ENCODE measurements around the gene CYBA. TPM values are rescaled to one million over a fixed set of nuclear protein-coding genes. Genes with fewer than 3 reads are reported as not detected.
A peak's percentile ranks its signal among the peaks of the same experiment; 100 is the strongest.

The CYBA gene
- total RNA-seq, 3 donors from 2014 or later (not counting 1 experiment from before 2014, with no cell fraction given) = 1,001 to 1,351 (median 1,051) TPM

GRCh38 chr16:88639231-88640038, 11.4 kb downstream of the CYBA start:
- Histone ChIP-seq H3K27ac (ENCODE audit: low read length) (no peak overlapping the region), H3K27me3 (ENCODE audit: control insufficient read depth, insufficient read depth, low read length) (no peaks in the 10 kb centered on the region), H3K36me3 (ENCODE audit: control insufficient read depth, insufficient read depth, low read length) (peaks cover 17% of the 10 kb centered on the region), H3K9me3 (ENCODE audit: control insufficient read depth, insufficient read depth, low read length) (peaks cover 10% of the 10 kb centered on the region), H3K4me3 (ENCODE audit: low read length) (no peak overlapping the region), H3K4me1 (ENCODE audit: control insufficient read depth, insufficient read depth, low read length) (peaks cover 80% of the 10 kb centered on the region)
- ATAC-seq = peak in 1 of 3 donors; percentile 7
- WGBS (ENCODE audit: insufficient coverage) = 26% methylated on average over 45 of the region's 45 CpGs
- Mint-ChIP-seq H3K4me1 (peaks cover 31 to 67% of the 10 kb centered on the region in 2 donors), H3K27ac (peak overlapping the region; percentile 72 to 90), H3K4me3 (peak overlapping the region; percentile 64), H3K27me3 (ENCODE audit: low read depth in 2 of 2) (peaks cover 0 to 3% of the 10 kb centered on the region in 2 donors), H3K9me3 (peaks cover 0 to 3% of the 10 kb centered on the region in 2 donors), H3K36me3 (no peaks in the 10 kb centered on the region)
- DNase-seq = peak; percentile 37 to 40
- intact Hi-C loops (cut with micrococcal nuclease) = loop anchor here (1.0 to 10.0 kb wide), 5 partner anchors 14 to 182 kb away; partner anchors contain the start of genes SNAI3 and ZC3H18
- TF ChIP-seq CTCF (IDR thresholded peaks at IDR 0.05) = no peak

- peak in 1 of 2 donors; percentile 59 for DNase-seq
- peaks cover 10% of the 10 kb centered on the region for H3K36me3 ChIP-seq (ENCODE audit: control insufficient read depth, insufficient read depth, low read length)
- no peaks in the 10 kb centered on the region for H3K27me3 ChIP-seq (ENCODE audit: control insufficient read depth, insufficient read depth, low read length)
- H3K9me3 ChIP-seq (ENCODE audit: control insufficient read depth, insufficient read depth, low read length) = peaks cover 10% of the 10 kb centered on the region
- TF ChIP-seq CTCF (IDR thresholded peaks at IDR 0.05) = no peak
- WGBS (ENCODE audit: insufficient coverage) = 40% methylated on average over 27 of the region's 27 CpGs
- peak within 1 kb of the TSS; percentile 88 for H3K27ac ChIP-seq (ENCODE audit: low read length)
- Mint-ChIP-seq H3K36me3 (no peaks in the 10 kb centered on the region), H3K4me1 (peaks cover 29 to 64% of the 10 kb centered on the region in 2 donors), H3K9me3 (peaks cover 0 to 3% of the 10 kb centered on the region in 2 donors), H3K4me3 (peak within 1 kb of the TSS; percentile 73), H3K27me3 (ENCODE audit: low read depth in 2 of 2) (peaks cover 0 to 3% of the 10 kb centered on the region in 2 donors), H3K27ac (peak within 1 kb of the TSS; percentile 90 to 96)
- peaks cover 88% of the 10 kb centered on the region for H3K4me1 ChIP-seq (ENCODE audit: control insufficient read depth, insufficient read depth, low read length)
- intact Hi-C loops (cut with micrococcal nuclease) = loop anchor here (5.0 to 10.0 kb wide), 4 partner anchors 49 to 181 kb away; partner anchors contain the start of genes SNAI3 and ZC3H18
- H3K4me3 ChIP-seq (ENCODE audit: low read length) = no peak within 1 kb of the TSS
- no peak for ATAC-seq
Measured at GRCh38 chr16:88638323-88639230, 12.3 kb downstream of the CYBA start, which contains the start of gene IL17C. IL17C (plus strand) TSS chr16:88638572; CDS start chr16:88638642, 70 bp downstream.

GRCh38 chr16:88636488-88637265, 14.2 kb downstream of the CYBA start:
- peak; percentile 9 to 14 (median 10) for ATAC-seq
- Histone ChIP-seq H3K36me3 (ENCODE audit: control insufficient read depth, insufficient read depth, low read length) (peaks cover 7% of the 10 kb centered on the region), H3K4me1 (ENCODE audit: control insufficient read depth, insufficient read depth, low read length) (peaks cover 84% of the 10 kb centered on the region), H3K9me3 (ENCODE audit: control insufficient read depth, insufficient read depth, low read length) (peaks cover 10% of the 10 kb centered on the region), H3K4me3 (ENCODE audit: low read length) (no peak overlapping the region), H3K27me3 (ENCODE audit: control insufficient read depth, insufficient read depth, low read length) (no peaks in the 10 kb centered on the region), H3K27ac (ENCODE audit: low read length) (peak overlapping the region; percentile 88)
- Mint-ChIP-seq H3K4me1 (peaks cover 29 to 61% of the 10 kb centered on the region in 2 donors), H3K9me3 (peaks cover 0 to 3% of the 10 kb centered on the region in 2 donors), H3K4me3 (peak overlapping the region; percentile 73), H3K36me3 (no peaks in the 10 kb centered on the region), H3K27ac (peak overlapping the region; percentile 90 to 96), H3K27me3 (ENCODE audit: low read depth in 2 of 2) (peaks cover 0 to 3% of the 10 kb centered on the region in 2 donors)
- intact Hi-C loops (cut with micrococcal nuclease) = loop anchor here (1.0 to 10.0 kb wide), 6 partner anchors 15 to 179 kb away; partner anchors contain the start of genes CYBA, SNAI3 and ZC3H18
- no peak for DNase-seq
- WGBS (ENCODE audit: insufficient coverage) = 50% methylated on average over 18 of the region's 23 CpGs
- no peak for TF ChIP-seq CTCF (IDR thresholded peaks at IDR 0.05)
